KMS-11 (cell line): ENCODE measurements around the gene FKBP2.

ENCODE experiments used
- H2AFZ ChIP-seq: fragments of 200-600 bp; sonication (generic); 2 replicates; pipeline ENCODE4 v1.6.1; 2016; ENCODE audit warnings: antibody characterized with exemption, mixed run types, low read depth
- H3K27ac ChIP-seq: fragments of 200-600 bp; sonication (generic); 2 replicates; pipeline ENCODE4 v1.6.1; 2016; ENCODE audit warnings: mild to moderate bottlenecking, mixed run types
- H3K27me3 ChIP-seq: fragments of 200-600 bp; sonication (generic); 2 replicates; pipeline ENCODE4 v1.6.1; 2017; ENCODE audit warnings: mild to moderate bottlenecking, low read depth, mixed run types, moderate library complexity; ENCODE audit not compliant: insufficient read depth
- H3K36me3 ChIP-seq: fragments of 200-600 bp; sonication (generic); 2 replicates; pipeline ENCODE4 v1.6.1; 2017; ENCODE audit warnings: mild to moderate bottlenecking, mixed run types; ENCODE audit not compliant: insufficient read depth
- H3K4me1 ChIP-seq: fragments of 200-600 bp; sonication (generic); 2 replicates; pipeline ENCODE4 v1.6.1; 2016; ENCODE audit warnings: mild to moderate bottlenecking, low read depth, mixed run types; ENCODE audit not compliant: poor library complexity, severe bottlenecking
- H3K4me2 ChIP-seq: fragments of 200-600 bp; sonication (generic); 2 replicates; pipeline ENCODE4 v1.7.0; 2016; ENCODE audit warnings: mild to moderate bottlenecking, mixed run types
- H3K4me3 ChIP-seq: fragments of 200-600 bp; sonication (generic); IDR thresholded peaks from 2 replicates; pipeline ENCODE4 v1.6.1; 2017; ENCODE audit warnings: low read depth, low read length, mixed read lengths; ENCODE audit not compliant: insufficient read depth
- H3K79me2 ChIP-seq: fragments of 200-600 bp; sonication (generic); 2 replicates; pipeline ENCODE4 v1.6.1; 2016; ENCODE audit warnings: low read depth, mixed run types; ENCODE audit not compliant: insufficient read depth
- H3K9ac ChIP-seq: fragments of 200-600 bp; sonication (generic); 2 replicates; pipeline ENCODE4 v1.6.1; 2016; ENCODE audit warnings: mild to moderate bottlenecking, mixed run types
- H4K20me1 ChIP-seq: fragments of 200-600 bp; sonication (generic); 2 replicates; pipeline ENCODE4 v1.6.1; 2016; ENCODE audit warnings: mild to moderate bottlenecking, mixed run types; ENCODE audit not compliant: insufficient read depth
- CTCF ChIP-seq: fragments of 200-600 bp; sonication (generic); conservative IDR thresholded peaks from 2 replicates; pipeline ENCODE4 v1.6.1; 2017; ENCODE audit warnings: low read depth, mild to moderate bottlenecking, antibody characterized with exemption, low read length, moderate library complexity, mixed read lengths

The FKBP2 gene

GRCh38 chr11:64201543-64201942 is 39.4 kb upstream of the FKBP2 start:
- no peak for TF ChIP-seq CTCF
- Histone ChIP-seq H2AFZ (no peak overlapping the region), H4K20me1 (0 out of 2 replicates have a peak, but pooled peaks cover 6% of the 10 kb centered on the region), H3K4me3 (no peak overlapping the region), H3K36me3 (peaks cover 37% of the 10 kb centered on the region; the same call in 1 of the 2 replicates), H3K27me3 (no peaks in the 10 kb centered on the region), H3K4me2 (no peak overlapping the region), H3K27ac (no peak overlapping the region; the same call in 1 of the 2 replicates), H3K9ac (no peak overlapping the region), H3K79me2 (peaks cover 8% of the 10 kb centered on the region; the same call in 1 of the 2 replicates), H3K4me1 (peaks cover 34% of the 10 kb centered on the region)

GRCh38 chr11:64202992-64203391 is 37.9 kb upstream of the FKBP2 start:
- no peaks in the 10 kb centered on the region for H3K27me3 ChIP-seq
- H3K36me3 ChIP-seq: peaks cover 29% of the 10 kb centered on the region; the same call in 1 of the 2 replicates

GRCh38 chr11:64203421-64204079 is 37.3 kb upstream of the FKBP2 start:
- Histone ChIP-seq H3K4me3 (no peak overlapping the region), H3K36me3 (peaks cover 23% of the 10 kb centered on the region; the same call in 1 of the 2 replicates), H3K9ac (no peak overlapping the region), H2AFZ (no peak overlapping the region), H3K4me1 (peaks cover 40% of the 10 kb centered on the region), H3K27me3 (no peaks in the 10 kb centered on the region), H3K79me2 (peaks cover 8% of the 10 kb centered on the region; the same call in 1 of the 2 replicates), H3K27ac (no peak overlapping the region), H4K20me1 (0 out of 2 replicates have a peak, but pooled peaks cover 6% of the 10 kb centered on the region), H3K4me2 (no peak overlapping the region; the same call in 1 of the 2 replicates)
- no peak for TF ChIP-seq CTCF

More at GRCh38 chr11:64202992-64203391, 37.9 kb upstream of the FKBP2 start:
- no peak overlapping the region for H3K4me3 ChIP-seq
- no peak overlapping the region for H3K9ac ChIP-seq
- H2AFZ ChIP-seq: no peak overlapping the region
- no peak overlapping the region for H3K4me2 ChIP-seq
- H3K79me2 ChIP-seq: peaks cover 8% of the 10 kb centered on the region; the same call in 1 of the 2 replicates
- no peak for TF ChIP-seq CTCF
- H3K27ac ChIP-seq: no peak overlapping the region
- H3K4me1 ChIP-seq: peaks cover 38% of the 10 kb centered on the region
- 0 out of 2 replicates have a peak, but pooled peaks cover 6% of the 10 kb centered on the region for H4K20me1 ChIP-seq

- Histone ChIP-seq H3K27ac (no peak overlapping the region), H3K4me2 (no peak overlapping the region; the same call in 1 of the 2 replicates), H4K20me1 (0 out of 2 replicates have a peak, but pooled peaks cover 6% of the 10 kb centered on the region), H3K36me3 (peaks cover 18% of the 10 kb centered on the region; the same call in 1 of the 2 replicates), H3K27me3 (no peaks in the 10 kb centered on the region), H3K4me1 (peaks cover 40% of the 10 kb centered on the region), H3K9ac (no peak overlapping the region), H2AFZ (no peak overlapping the region), H3K4me3 (no peak overlapping the region), H3K79me2 (peaks cover 8% of the 10 kb centered on the region; the same call in 1 of the 2 replicates)
- TF ChIP-seq CTCF: no peak
Measured at GRCh38 chr11:64204080-64204440, 36.8 kb upstream of the FKBP2 start.
